Testis (tissue), 3 donors: ENCODE measurements around the gene SLC27A2. TPM values are rescaled to one million over a fixed set of nuclear protein-coding genes. Genes with fewer than 3 reads are reported as not detected.
"Not testable (repeated sequence)": the region's sequence is repeated elsewhere in the genome, so short reads cannot be mapped to it uniquely, and the experiment has no call there.

Source experiments
- DNase-seq: peaks from one replicate; pipeline ENCODE4 v3.0.0-alpha.2; 2019
- H3K27ac ChIP-seq, 2 donors: fragments of 200-600 bp; sonication (generic); one replicate each; pipeline ENCODE4 v1.5.1; 2019
- H3K27me3 ChIP-seq: fragments of 200-600 bp; sonication (generic); one replicate; pipeline ENCODE4 v1.5.1; 2019
- H3K36me3 ChIP-seq: fragments of 200-600 bp; sonication (generic); one replicate; pipeline ENCODE4 v1.5.1; 2017; ENCODE audit warnings: low read depth; ENCODE audit errors: missing control alignments
- H3K4me1 ChIP-seq: fragments of 200-600 bp; sonication (generic); one replicate; pipeline ENCODE4 v1.5.1; 2019
- H3K4me3 ChIP-seq, 2 donors: fragments of 200-600 bp; sonication (generic); one replicate each; pipeline ENCODE4 v1.5.1; 2017 to 2019
- H3K9me3 ChIP-seq: fragments of 200-600 bp; sonication (generic); one replicate; pipeline ENCODE4 v1.5.1; 2017
- CTCF ChIP-seq, 3 experiments: fragments of 450-650 bp in 2 of 3; fragments of 200-600 bp in 1 of 3; sonication (generic) in 1 of 3; IDR thresholded peaks; one replicate each; pipeline ENCODE4 v1.5.1; 2016 to 2019; ENCODE audit warnings: antibody characterized with exemption in 3 of 3, mild to moderate bottlenecking in 2 of 3, moderate library complexity in 1 of 3
- POLR2A ChIP-seq: fragments of 450-650 bp; IDR thresholded peaks from one replicate; pipeline ENCODE4 v1.6.1; 2017; ENCODE audit warnings: antibody characterized with exemption, mild to moderate bottlenecking, moderate library complexity
- WGBS, 2 donors: methylation state at CpG; one replicate each; pipeline ENCODE4 v1.1.5; 2018; 5-methylcytosine and 5-hydroxymethylcytosine counted together
- intact Hi-C: fragments of 100-400 bp; cut with DNase I; formaldehyde crosslinking; loops from one replicate; pipeline ENCODE4 v1.15.1; 2023; ENCODE audit warnings: low total_unique reads
- polyA plus RNA-seq: library from polyadenylated mRNA; stranded (reverse); fragments of 350-450 nt; fragmentation: Illumina TruSeq; extraction: RNeasy Lipid Tissue Mini Kit (QIAGEN cat#74804); gene quantifications from one replicate; pipeline ENCODE4 v1.2.3, GENCODE V29; 2014; ENCODE audit warnings: low read depth, low replicate concordance; ENCODE audit not compliant: insufficient read depth
- total RNA-seq, 2 donors: library from RNA; depleted of rRNA; stranded (reverse); fragments of >200 nt; gene quantifications; one replicate each; pipeline ENCODE4 v1.2.3, GENCODE V29; 2016

Gene SLC27A2
- total and polyA plus RNA-seq, 3 donors from 2014 or later = 2.1 to 2.5 (median 2.2) TPM

DNA sequence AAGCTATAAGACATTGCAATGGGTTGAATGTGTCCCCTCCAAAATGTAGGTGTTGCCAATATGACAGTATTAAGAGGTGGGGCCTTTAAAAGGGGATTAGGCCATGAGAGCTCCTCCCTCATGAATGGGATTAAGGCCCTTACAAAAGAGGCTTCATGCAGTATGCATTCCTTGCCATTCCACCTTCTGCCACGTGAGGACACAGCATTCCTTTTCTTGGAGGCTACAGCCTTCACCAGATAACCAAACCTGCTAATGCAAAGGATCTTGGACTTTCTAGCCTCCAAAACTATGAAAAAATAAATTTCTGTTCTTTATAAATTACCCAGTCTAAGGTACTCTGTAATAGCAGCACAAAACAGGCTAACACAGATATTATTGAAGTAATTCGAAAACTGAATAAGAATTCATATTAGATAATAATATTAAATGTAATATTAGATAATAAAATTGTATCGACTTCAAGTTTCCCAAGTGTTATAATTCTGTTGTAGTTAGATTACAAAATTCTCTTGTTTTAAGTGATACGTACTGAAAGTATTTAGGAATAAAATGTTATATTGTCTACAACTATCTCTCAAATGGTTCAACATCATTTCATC lies 33.5 kb upstream of the SLC27A2 start:
- Histone ChIP-seq H3K27me3 (no peaks in the 10 kb centered on the region), H3K27ac (no peak overlapping the region), H3K36me3 (no peaks in the 10 kb centered on the region), H3K9me3 (no peaks in the 10 kb centered on the region), H3K4me1 (no peaks in the 10 kb centered on the region), H3K4me3 (no peak overlapping the region)
- TF ChIP-seq POLR2A (no peak), CTCF (IDR thresholded peaks at IDR 0.05) (peak; percentile 41 to 59 (median 58))
- 64 to 76% methylated on average over 4 of the region's 4 CpGs for WGBS, 2 donors
- intact Hi-C loops = no loop called here
- peak; percentile 79 for DNase-seq

GRCh38 chr15:50149090-50149489 lies 32.9 kb upstream of the SLC27A2 start:
- no peaks in the 10 kb centered on the region for H3K9me3 ChIP-seq
- no peak for DNase-seq
- H3K27me3 ChIP-seq = no peaks in the 10 kb centered on the region
- H3K27ac ChIP-seq = no peak overlapping the region
- no peak for TF ChIP-seq POLR2A
- no peak for TF ChIP-seq CTCF (IDR thresholded peaks at IDR 0.05)
- no peaks in the 10 kb centered on the region for H3K36me3 ChIP-seq
- no peaks in the 10 kb centered on the region for H3K4me1 ChIP-seq
- WGBS, 2 donors = 47% methylated on average over 1 of the region's 1 CpG
- intact Hi-C loops = no loop called here
- H3K4me3 ChIP-seq = no peak overlapping the region

- Histone ChIP-seq H3K4me1 (no peaks in the 10 kb centered on the region), H3K27me3 (no peaks in the 10 kb centered on the region), H3K9me3 (no peaks in the 10 kb centered on the region), H3K27ac (no peak overlapping the region), H3K4me3 (no peak overlapping the region), H3K36me3 (no peaks in the 10 kb centered on the region)
- intact Hi-C loops = no loop called here
- no peak for DNase-seq
- no peak for TF ChIP-seq CTCF (IDR thresholded peaks at IDR 0.05)
- no peak for TF ChIP-seq POLR2A
- WGBS, 2 donors = 92 to 94% methylated on average over 3 of the region's 3 CpGs
These were observed 31.6 kb upstream of the SLC27A2 start for GRCh38 chr15:50150349-50150748.

GRCh38 chr15:50150851-50151250 lies 31.1 kb upstream of the SLC27A2 start:
- H3K27ac ChIP-seq = no peak overlapping the region
- TF ChIP-seq CTCF (IDR thresholded peaks at IDR 0.05) (no peak), POLR2A (no peak)
- H3K9me3 ChIP-seq = no peaks in the 10 kb centered on the region
- H3K4me3 ChIP-seq = no peak overlapping the region
- H3K27me3 ChIP-seq = no peaks in the 10 kb centered on the region
- intact Hi-C loops = no loop called here
- no peak for DNase-seq
- no peaks in the 10 kb centered on the region for H3K4me1 ChIP-seq
- no peaks in the 10 kb centered on the region for H3K36me3 ChIP-seq

DNA sequence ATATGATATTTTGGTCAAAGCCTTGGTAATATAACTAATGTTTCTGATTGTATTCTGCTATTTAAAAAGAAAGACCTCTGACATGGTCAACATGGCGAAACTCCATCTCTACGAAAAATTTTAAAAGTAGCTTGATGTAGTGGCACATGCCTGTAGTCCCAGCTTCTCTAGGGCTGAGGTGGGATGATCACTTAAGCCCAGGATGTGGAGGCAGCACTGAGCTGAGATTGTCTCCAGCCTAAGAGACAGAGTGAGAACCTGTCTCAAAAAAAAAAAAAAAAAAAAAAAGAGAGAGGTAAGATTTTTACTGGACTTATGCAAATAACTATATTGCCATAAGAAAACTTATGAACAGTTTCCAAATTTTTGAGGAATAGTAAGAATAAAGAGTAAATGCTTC lies 30.5 kb upstream of the SLC27A2 start:
- no peak overlapping the region for H3K27ac ChIP-seq
- H3K36me3 ChIP-seq = no peaks in the 10 kb centered on the region
- no peak for TF ChIP-seq CTCF (IDR thresholded peaks at IDR 0.05)
- no peak for TF ChIP-seq POLR2A
- 94 to 97% methylated on average over 2 of the region's 2 CpGs for WGBS, 2 donors
- H3K4me3 ChIP-seq = no peak overlapping the region
- no peak for DNase-seq
- no peaks in the 10 kb centered on the region for H3K4me1 ChIP-seq
- H3K9me3 ChIP-seq = no peaks in the 10 kb centered on the region
- no peaks in the 10 kb centered on the region for H3K27me3 ChIP-seq
- intact Hi-C loops = no loop called here

DNA sequence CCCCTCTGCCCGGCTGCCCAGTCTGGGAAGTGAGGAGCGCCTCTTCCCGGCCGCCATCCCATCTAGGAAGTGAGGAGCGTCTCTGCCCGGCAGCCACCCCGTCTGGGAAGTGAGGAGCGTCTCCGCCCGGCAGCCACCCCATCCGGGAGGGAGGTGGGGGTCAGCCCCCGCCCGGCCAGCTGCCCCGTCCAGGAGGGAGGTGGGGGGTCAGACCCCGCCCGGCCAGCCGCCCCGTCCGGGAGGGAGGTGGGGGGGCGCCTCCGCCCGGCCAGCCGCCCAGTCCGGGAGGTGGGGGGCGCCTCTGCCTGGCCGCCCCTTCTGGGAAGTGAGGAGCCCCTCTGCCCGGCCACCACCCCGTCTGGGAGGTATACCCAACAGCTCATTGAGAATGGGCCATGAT lies 23.8 kb upstream of the SLC27A2 start:
- WGBS, 2 donors = 80 to 91% methylated on average over 3 to 16 of the region's 28 CpGs
- H3K36me3 ChIP-seq, H3K9me3 ChIP-seq, DNase-seq, H3K27ac ChIP-seq, H3K4me3 ChIP-seq, H3K4me1 ChIP-seq, H3K27me3 ChIP-seq, intact Hi-C loops: not testable (repeated sequence)
